Measurements from ENCODE around the gene F7.
"Not testable (repeated sequence)": the region's sequence is repeated elsewhere in the genome, so short reads cannot be mapped to it uniquely, and the experiment has no call there.

The F7 gene

GRCh38 chr13:113105032-113105920 lies at the start of gene F7:
Gene F7 (plus strand): TSS chr13:113105791. CDS start chr13:113105842, 51 bp downstream.
- no peak for DNase-seq

- DNase-seq: no peak
Measured at GRCh38 chr13:113057084-113057483, 48.5 kb upstream of the F7 start.

- DNase-seq: not testable (repeated sequence)
Measured at GRCh38 chr13:113057559-113057958, 48.0 kb upstream of the F7 start.

- DNase-seq: no peak
Measured at GRCh38 chr13:113058129-113058987, 47.2 kb upstream of the F7 start.

- DNase-seq: no peak
Measured at GRCh38 chr13:113058988-113059850, 46.4 kb upstream of the F7 start.

- DNase-seq: no peak
Measured at GRCh38 chr13:113059891-113060290, 45.7 kb upstream of the F7 start.

- DNase-seq: no peak
Measured at GRCh38 chr13:113060557-113061270, 44.9 kb upstream of the F7 start.

- no peak for DNase-seq
Measured at GRCh38 chr13:113061271-113061625, 44.3 kb upstream of the F7 start.

- DNase-seq: no peak
Measured at GRCh38 chr13:113061796-113062425, 43.7 kb upstream of the F7 start.

- no peak for DNase-seq
Measured at GRCh38 chr13:113062691-113063090, 42.9 kb upstream of the F7 start.

GRCh38 chr13:113063091-113063491 lies 42.5 kb upstream of the F7 start:
- DNase-seq: no peak

GRCh38 chr13:113064000-113064533 lies 41.5 kb upstream of the F7 start:
- peak; percentile 48 for DNase-seq

- DNase-seq: no peak
Measured at GRCh38 chr13:113064534-113065405, 40.8 kb upstream of the F7 start.

- DNase-seq: no peak
Measured at GRCh38 chr13:113065406-113066141, 40.0 kb upstream of the F7 start.

- no peak for DNase-seq
Measured at GRCh38 chr13:113066142-113066455, 39.5 kb upstream of the F7 start.

GRCh38 chr13:113066746-113067145 lies 38.8 kb upstream of the F7 start:
- DNase-seq: no peak

GRCh38 chr13:113069861-113070805 lies 35.5 kb upstream of the F7 start:
- DNase-seq: no peak

GRCh38 chr13:113070855-113071254 lies 34.7 kb upstream of the F7 start:
- no peak for DNase-seq

GRCh38 chr13:113072376-113072775 lies 33.2 kb upstream of the F7 start:
- no peak for DNase-seq

Measured in right hindlimb (tissue), 1 donor.